Measurements from ENCODE around the gene TAL1.

TAL1 gene

GRCh38 chr1:47186267-47187185 is 45.5 kb downstream of the TAL1 start:
- no peak for DNase-seq

GRCh38 chr1:47184822-47185677 is 47.0 kb downstream of the TAL1 start:
- DNase-seq = no peak

- no peak for DNase-seq
These were observed 47.8 kb downstream of the TAL1 start for GRCh38 chr1:47184090-47184821.

GRCh38 chr1:47183308-47184089 is 48.5 kb downstream of the TAL1 start:
- no peak for DNase-seq

- DNase-seq = no peak
These were observed 49.3 kb downstream of the TAL1 start for GRCh38 chr1:47182676-47183235.

- no peak for DNase-seq
These were observed 49.9 kb downstream of the TAL1 start for GRCh38 chr1:47181955-47182675.

- no peak for DNase-seq
These were observed 50.7 kb downstream of the TAL1 start for GRCh38 chr1:47181095-47181954.

- DNase-seq = no peak
These were observed 51.4 kb downstream of the TAL1 start for GRCh38 chr1:47180603-47181094.

- no peak for DNase-seq
These were observed 51.9 kb downstream of the TAL1 start for GRCh38 chr1:47179988-47180563.

- DNase-seq = peak; percentile 70
These were observed 52.7 kb downstream of the TAL1 start for GRCh38 chr1:47179017-47179987.

GRCh38 chr1:47178654-47179016 is 53.4 kb downstream of the TAL1 start:
- no peak for DNase-seq

- no peak for DNase-seq
These were observed 54.0 kb downstream of the TAL1 start for GRCh38 chr1:47178020-47178419.

- DNase-seq = no peak
These were observed 56.6 kb downstream of the TAL1 start for GRCh38 chr1:47175227-47175934.

GRCh38 chr1:47174656-47175020 is 57.4 kb downstream of the TAL1 start:
- no peak for DNase-seq

GRCh38 chr1:47172782-47173181 is 59.2 kb downstream of the TAL1 start:
- DNase-seq = no peak
